Measurements from ENCODE around the gene KIAA0232.

GRCh38 chr4:6778435-6778834, 4.1 kb upstream of the KIAA0232 start:
- no peak for TF ChIP-seq CTCF (IDR thresholded peaks at IDR 0.05 in 4 of 5, conservative IDR thresholded peaks at IDR 0.05 in 1 of 5)
- no peak for TF ChIP-seq POLR2A (IDR thresholded peaks at IDR 0.05)
